Measurements from ENCODE around the gene UBE2E1.

- TF ChIP-seq, protein P1, sequence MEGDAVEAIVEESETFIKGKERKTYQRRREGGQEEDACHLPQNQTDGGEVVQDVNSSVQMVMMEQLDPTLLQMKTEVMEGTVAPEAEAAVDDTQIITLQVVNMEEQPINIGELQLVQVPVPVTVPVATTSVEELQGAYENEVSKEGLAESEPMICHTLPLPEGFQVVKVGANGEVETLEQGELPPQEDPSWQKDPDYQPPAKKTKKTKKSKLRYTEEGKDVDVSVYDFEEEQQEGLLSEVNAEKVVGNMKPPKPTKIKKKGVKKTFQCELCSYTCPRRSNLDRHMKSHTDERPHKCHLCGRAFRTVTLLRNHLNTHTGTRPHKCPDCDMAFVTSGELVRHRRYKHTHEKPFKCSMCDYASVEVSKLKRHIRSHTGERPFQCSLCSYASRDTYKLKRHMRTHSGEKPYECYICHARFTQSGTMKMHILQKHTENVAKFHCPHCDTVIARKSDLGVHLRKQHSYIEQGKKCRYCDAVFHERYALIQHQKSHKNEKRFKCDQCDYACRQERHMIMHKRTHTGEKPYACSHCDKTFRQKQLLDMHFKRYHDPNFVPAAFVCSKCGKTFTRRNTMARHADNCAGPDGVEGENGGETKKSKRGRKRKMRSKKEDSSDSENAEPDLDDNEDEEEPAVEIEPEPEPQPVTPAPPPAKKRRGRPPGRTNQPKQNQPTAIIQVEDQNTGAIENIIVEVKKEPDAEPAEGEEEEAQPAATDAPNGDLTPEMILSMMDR (IDR thresholded peaks at IDR 0.05; ENCODE audit: low read length) = no peak
- no peak for TF ChIP-seq EZH2 (IDR thresholded peaks at IDR 0.05; ENCODE audit: borderline replicate concordance, low read length)
These were observed 79.5 kb downstream of the UBE2E1 start for GRCh38 chr3:23885210-23885609.
